SH-SY5Y (cell line): ENCODE data around the gene ILRUN.

ENCODE experiments used
- GATA2 ChIP-seq: IDR thresholded peaks from 2 replicates; pipeline ENCODE4 v1.6.1; 2011; ENCODE audit warnings: mild to moderate bottlenecking, low read depth, low read length
- GATA3 ChIP-seq: IDR thresholded peaks from 2 replicates; pipeline ENCODE4 v1.6.1; 2011; ENCODE audit warnings: low read depth, mild to moderate bottlenecking, low read length, moderate library complexity

DNA sequence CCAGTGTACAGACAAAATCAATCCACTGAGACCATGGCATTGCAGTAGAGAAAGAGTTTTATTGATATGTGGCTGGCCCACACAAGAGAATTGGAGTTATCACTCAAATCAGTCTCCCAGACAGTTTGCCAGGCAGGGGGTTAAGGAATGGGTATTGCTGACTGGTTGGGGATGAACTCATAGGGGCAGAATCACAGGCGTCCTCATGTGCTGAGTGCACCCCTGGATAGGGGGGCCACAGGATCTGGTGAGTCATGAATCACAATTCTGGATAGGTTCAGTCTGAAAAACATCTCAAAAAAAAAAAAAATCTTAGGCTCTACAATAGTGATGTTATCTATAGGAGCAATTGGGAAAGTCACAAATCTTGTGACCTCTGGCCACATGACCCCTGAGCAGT is 29.5 kb upstream of the ILRUN start:
- no peak for TF ChIP-seq GATA2
- TF ChIP-seq GATA3: no peak
